ENCODE data around the gene FCHO2.

FCHO2 gene

GRCh38 chr5:73030995-73031394 is 75.2 kb downstream of the FCHO2 start:
- FAIRE-seq, result no peak

GRCh38 chr5:73031839-73032238 is 76.0 kb downstream of the FCHO2 start:
- FAIRE-seq, result no peak

GRCh38 chr5:73032635-73033034 is 76.8 kb downstream of the FCHO2 start:
- FAIRE-seq, result no peak

GRCh38 chr5:73037545-73037944 is 81.7 kb downstream of the FCHO2 start:
- FAIRE-seq, result no peak

GRCh38 chr5:73039082-73039481 is 83.2 kb downstream of the FCHO2 start:
- no peak for FAIRE-seq

- FAIRE-seq, result no peak
Measured at GRCh38 chr5:73042993-73043392, 87.2 kb downstream of the FCHO2 start.

GRCh38 chr5:73044546-73044945 is 88.7 kb downstream of the FCHO2 start:
- FAIRE-seq, result peak; percentile 31

GRCh38 chr5:73045623-73046022 is 89.8 kb downstream of the FCHO2 start:
- FAIRE-seq, result no peak

GRCh38 chr5:73061593-73061992 is 105.8 kb downstream of the FCHO2 start:
- FAIRE-seq, result no peak

- no peak for FAIRE-seq
Measured at GRCh38 chr5:73066466-73066865, 110.6 kb downstream of the FCHO2 start.

- FAIRE-seq, result no peak
Measured at GRCh38 chr5:73067213-73067612, 111.4 kb downstream of the FCHO2 start.

- FAIRE-seq, result no peak
Measured at GRCh38 chr5:73081093-73081492, 125.3 kb downstream of the FCHO2 start.

GRCh38 chr5:73088026-73088425 is 132.2 kb downstream of the FCHO2 start:
- no peak for FAIRE-seq

- FAIRE-seq, result no peak
Measured at GRCh38 chr5:73093943-73094342, 138.1 kb downstream of the FCHO2 start.

GRCh38 chr5:73094415-73094814 is 138.6 kb downstream of the FCHO2 start:
- FAIRE-seq, result no peak

- FAIRE-seq, result no peak
Measured at GRCh38 chr5:73095564-73096238, 139.9 kb downstream of the FCHO2 start.

GRCh38 chr5:73096239-73096575 is 140.4 kb downstream of the FCHO2 start:
- FAIRE-seq, result no peak

GRCh38 chr5:73097740-73098139 is 141.9 kb downstream of the FCHO2 start:
- FAIRE-seq, result no peak

GRCh38 chr5:73100109-73100508 is 144.3 kb downstream of the FCHO2 start:
- FAIRE-seq, result no peak

GRCh38 chr5:73103870-73104299 is 148.0 kb downstream of the FCHO2 start:
- no peak for FAIRE-seq

- FAIRE-seq, result no peak
Measured at GRCh38 chr5:73104326-73104725, 148.5 kb downstream of the FCHO2 start.

- FAIRE-seq, result no peak
Measured at GRCh38 chr5:73106335-73106734, 150.5 kb downstream of the FCHO2 start.

GRCh38 chr5:73110190-73110589 is 154.3 kb downstream of the FCHO2 start:
- FAIRE-seq, result no peak

GRCh38 chr5:73111536-73111935 is 155.7 kb downstream of the FCHO2 start:
- FAIRE-seq, result no peak

- FAIRE-seq, result no peak
Measured at GRCh38 chr5:73112359-73112758, 156.5 kb downstream of the FCHO2 start.
